ENCODE results near the gene NFYA.
A peak's percentile ranks its signal among the peaks of the same experiment; 100 is the strongest.

NFYA gene

DNA sequence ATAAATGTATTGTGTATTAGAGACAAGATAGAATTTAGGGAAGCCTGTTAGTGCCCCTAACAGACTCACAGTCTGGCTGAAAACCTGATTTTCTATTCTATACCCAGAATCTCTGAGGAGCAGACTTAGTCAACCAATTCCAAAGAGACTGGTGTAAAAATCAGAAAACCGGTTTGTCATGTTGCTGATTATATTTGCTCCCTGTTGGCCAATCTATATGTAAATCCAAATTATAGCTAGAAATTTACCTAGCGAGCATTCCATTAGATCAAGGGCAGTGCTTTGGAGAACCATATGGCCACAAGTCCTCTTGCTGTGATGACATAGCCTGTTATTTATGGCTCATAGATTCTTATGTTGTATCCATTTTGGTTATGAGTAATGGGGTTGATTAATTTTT is 4.8 kb downstream of the NFYA start:
- Histone ChIP-seq H3K9me3 (ENCODE audit: control insufficient read depth, insufficient read depth, low read length) (no peaks in the 10 kb centered on the region), H3K79me2 (ENCODE audit: control insufficient read depth, low read length) (peaks cover 93% of the 10 kb centered on the region), H4K20me1 (ENCODE audit: control insufficient read depth, insufficient read depth, low read depth, low read length) (peaks cover 8% of the 10 kb centered on the region), H3K27me3 (ENCODE audit: control insufficient read depth, low read length) (no peaks in the 10 kb centered on the region), H3K4me3 (ENCODE audit: low read length) (no peak overlapping the region), H3K4me2 (ENCODE audit: low read length) (no peak overlapping the region), H3F3A (ENCODE audit: control insufficient read depth, insufficient read depth) (peaks cover 9% of the 10 kb centered on the region), H3K27ac (ENCODE audit: low read depth, low read length) (no peak overlapping the region), H3K9me2 (replicated peaks; ENCODE audit: control insufficient read depth, low read length) (no peaks in the 10 kb centered on the region), H3K36me3 (ENCODE audit: control insufficient read depth, low read length) (peaks cover 83% of the 10 kb centered on the region), H3K4me1 (ENCODE audit: control insufficient read depth, low read length) (peaks cover 63% of the 10 kb centered on the region)
- TF ChIP-seq EZH2phosphoT487 (IDR thresholded peaks at IDR 0.05; ENCODE audit: borderline replicate concordance, low read length), result no peak

DNA sequence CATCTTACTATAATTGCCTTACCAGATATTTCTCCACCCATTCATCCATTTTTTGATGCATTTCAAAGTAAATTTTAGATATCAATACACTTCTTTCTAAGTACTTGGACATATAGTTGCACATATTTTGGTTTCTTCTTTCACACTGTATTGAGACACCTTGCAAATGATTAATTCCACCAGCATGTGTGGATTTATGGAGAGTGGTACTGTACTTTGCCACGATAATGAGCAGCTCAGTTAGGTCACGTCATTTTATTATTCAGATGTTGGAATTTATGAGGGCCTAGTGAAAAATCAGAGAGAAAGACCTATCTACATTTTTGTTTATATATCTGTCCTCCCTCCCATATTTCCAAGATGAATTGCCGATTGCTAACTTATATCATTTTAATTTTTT is 5.3 kb downstream of the NFYA start:
- Histone ChIP-seq H3K4me3 (ENCODE audit: low read length) (no peak overlapping the region), H3K79me2 (ENCODE audit: control insufficient read depth, low read length) (peaks cover 98% of the 10 kb centered on the region), H3K4me1 (ENCODE audit: control insufficient read depth, low read length) (peaks cover 63% of the 10 kb centered on the region), H3K27me3 (ENCODE audit: control insufficient read depth, low read length) (no peaks in the 10 kb centered on the region), H3K27ac (ENCODE audit: low read depth, low read length) (no peak overlapping the region), H3K36me3 (ENCODE audit: control insufficient read depth, low read length) (peaks cover 89% of the 10 kb centered on the region), H3K4me2 (ENCODE audit: low read length) (no peak overlapping the region), H3K9me2 (replicated peaks; ENCODE audit: control insufficient read depth, low read length) (no peaks in the 10 kb centered on the region), H3F3A (ENCODE audit: control insufficient read depth, insufficient read depth) (peaks cover 9% of the 10 kb centered on the region), H4K20me1 (ENCODE audit: control insufficient read depth, insufficient read depth, low read depth, low read length) (peaks cover 8% of the 10 kb centered on the region), H3K9me3 (ENCODE audit: control insufficient read depth, insufficient read depth, low read length) (no peaks in the 10 kb centered on the region)
- TF ChIP-seq EZH2phosphoT487 (IDR thresholded peaks at IDR 0.05; ENCODE audit: borderline replicate concordance, low read length), result no peak
- TF ChIP-seq, protein P1, sequence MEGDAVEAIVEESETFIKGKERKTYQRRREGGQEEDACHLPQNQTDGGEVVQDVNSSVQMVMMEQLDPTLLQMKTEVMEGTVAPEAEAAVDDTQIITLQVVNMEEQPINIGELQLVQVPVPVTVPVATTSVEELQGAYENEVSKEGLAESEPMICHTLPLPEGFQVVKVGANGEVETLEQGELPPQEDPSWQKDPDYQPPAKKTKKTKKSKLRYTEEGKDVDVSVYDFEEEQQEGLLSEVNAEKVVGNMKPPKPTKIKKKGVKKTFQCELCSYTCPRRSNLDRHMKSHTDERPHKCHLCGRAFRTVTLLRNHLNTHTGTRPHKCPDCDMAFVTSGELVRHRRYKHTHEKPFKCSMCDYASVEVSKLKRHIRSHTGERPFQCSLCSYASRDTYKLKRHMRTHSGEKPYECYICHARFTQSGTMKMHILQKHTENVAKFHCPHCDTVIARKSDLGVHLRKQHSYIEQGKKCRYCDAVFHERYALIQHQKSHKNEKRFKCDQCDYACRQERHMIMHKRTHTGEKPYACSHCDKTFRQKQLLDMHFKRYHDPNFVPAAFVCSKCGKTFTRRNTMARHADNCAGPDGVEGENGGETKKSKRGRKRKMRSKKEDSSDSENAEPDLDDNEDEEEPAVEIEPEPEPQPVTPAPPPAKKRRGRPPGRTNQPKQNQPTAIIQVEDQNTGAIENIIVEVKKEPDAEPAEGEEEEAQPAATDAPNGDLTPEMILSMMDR (IDR thresholded peaks at IDR 0.05; ENCODE audit: low read depth, low read length, poor library complexity, severe bottlenecking), result no peak

DNA sequence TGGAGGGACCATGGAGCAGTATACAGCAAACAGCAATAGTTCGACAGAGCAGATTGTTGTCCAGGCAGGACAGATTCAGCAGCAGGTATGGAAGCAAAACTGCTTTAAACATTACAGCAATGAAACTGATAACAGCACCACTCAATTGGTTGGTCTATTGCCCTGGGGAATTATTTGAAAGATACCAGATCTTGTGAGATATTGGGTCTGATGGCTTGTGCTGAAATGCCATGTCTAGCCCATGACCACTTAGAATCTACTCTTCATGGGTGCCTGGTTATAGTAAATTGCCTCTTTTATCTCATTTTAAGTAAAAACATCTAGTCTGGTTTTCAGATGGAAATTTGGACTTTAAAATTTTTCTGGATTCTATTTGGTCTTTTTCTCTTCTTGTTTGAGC is 6.3 kb downstream of the NFYA start:
- peaks cover 90% of the 10 kb centered on the region for H3K36me3 ChIP-seq (ENCODE audit: control insufficient read depth, low read length)
- no peaks in the 10 kb centered on the region for H3K9me3 ChIP-seq (ENCODE audit: control insufficient read depth, insufficient read depth, low read length)
- no peak overlapping the region for H3K4me2 ChIP-seq (ENCODE audit: low read length)
- H4K20me1 ChIP-seq (ENCODE audit: control insufficient read depth, insufficient read depth, low read depth, low read length), result peaks cover 6% of the 10 kb centered on the region
- H3K9me2 ChIP-seq (replicated peaks; ENCODE audit: control insufficient read depth, low read length), result no peaks in the 10 kb centered on the region
- H3K27ac ChIP-seq (ENCODE audit: low read depth, low read length), result no peak overlapping the region
- H3K4me3 ChIP-seq (ENCODE audit: low read length), result no peak overlapping the region
- H3K27me3 ChIP-seq (ENCODE audit: control insufficient read depth, low read length), result no peaks in the 10 kb centered on the region
- peaks cover 6% of the 10 kb centered on the region for H3F3A ChIP-seq (ENCODE audit: control insufficient read depth, insufficient read depth)
- TF ChIP-seq, protein P1 (IDR thresholded peaks at IDR 0.05; ENCODE audit: low read depth, low read length, poor library complexity, severe bottlenecking), result no peak
- TF ChIP-seq EZH2phosphoT487 (IDR thresholded peaks at IDR 0.05; ENCODE audit: borderline replicate concordance, low read length), result no peak
- peaks cover 98% of the 10 kb centered on the region for H3K79me2 ChIP-seq (ENCODE audit: control insufficient read depth, low read length)
- peaks cover 61% of the 10 kb centered on the region for H3K4me1 ChIP-seq (ENCODE audit: control insufficient read depth, low read length)

DNA sequence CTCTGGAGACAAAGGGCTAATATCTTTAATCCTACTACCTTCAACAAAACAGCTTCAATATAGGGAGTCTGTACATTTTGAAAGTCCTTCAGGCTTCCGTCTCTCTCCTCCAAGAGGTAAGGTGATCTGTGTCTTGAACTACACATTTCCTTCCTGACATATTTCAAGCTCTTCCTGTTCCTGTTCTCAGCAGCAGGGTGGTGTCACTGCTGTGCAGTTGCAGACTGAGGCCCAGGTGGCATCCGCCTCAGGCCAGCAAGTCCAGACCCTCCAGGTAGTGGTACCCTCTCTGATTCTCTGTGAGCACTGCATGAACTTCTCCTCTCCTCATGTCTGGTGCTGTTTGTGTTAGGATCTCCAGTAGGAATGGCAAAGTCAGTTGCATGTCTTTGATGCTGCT is 7.8 kb downstream of the NFYA start:
- peaks cover 83% of the 10 kb centered on the region for H3K79me2 ChIP-seq (ENCODE audit: control insufficient read depth, low read length)
- H3K9me3 ChIP-seq (ENCODE audit: control insufficient read depth, insufficient read depth, low read length), result no peaks in the 10 kb centered on the region
- TF ChIP-seq EZH2phosphoT487 (IDR thresholded peaks at IDR 0.05; ENCODE audit: borderline replicate concordance, low read length), result no peak
- TF ChIP-seq, protein P1 (IDR thresholded peaks at IDR 0.05; ENCODE audit: low read depth, low read length, poor library complexity, severe bottlenecking), result no peak
- no peaks in the 10 kb centered on the region for H3K27me3 ChIP-seq (ENCODE audit: control insufficient read depth, low read length)
- H3K4me1 ChIP-seq (ENCODE audit: control insufficient read depth, low read length), result peaks cover 45% of the 10 kb centered on the region
- H3K9me2 ChIP-seq (replicated peaks; ENCODE audit: control insufficient read depth, low read length), result no peaks in the 10 kb centered on the region
- H3F3A ChIP-seq (ENCODE audit: control insufficient read depth, insufficient read depth), result peaks cover 4% of the 10 kb centered on the region; the same call in 1 of the 2 replicates
- H3K4me2 ChIP-seq (ENCODE audit: low read length), result peak overlapping the region; percentile 39
- H4K20me1 ChIP-seq (ENCODE audit: control insufficient read depth, insufficient read depth, low read depth, low read length), result peaks cover 3% of the 10 kb centered on the region; the same call in 1 of the 2 replicates
- peaks cover 93% of the 10 kb centered on the region for H3K36me3 ChIP-seq (ENCODE audit: control insufficient read depth, low read length)
- peak overlapping the region; percentile 57 for H3K27ac ChIP-seq (ENCODE audit: low read depth, low read length)
- H3K4me3 ChIP-seq (ENCODE audit: low read length), result peak overlapping the region; percentile 11; the same call in 1 of the 2 replicates
